Measurements from ENCODE around the gene LRIG2. TPM values are rescaled to one million over a fixed set of nuclear protein-coding genes. Genes with fewer than 3 reads are reported as not detected.

Gene LRIG2
- polyA plus RNA-seq, 3 donors = 0.93 to 12.7 (median 0.96) TPM

DNA sequence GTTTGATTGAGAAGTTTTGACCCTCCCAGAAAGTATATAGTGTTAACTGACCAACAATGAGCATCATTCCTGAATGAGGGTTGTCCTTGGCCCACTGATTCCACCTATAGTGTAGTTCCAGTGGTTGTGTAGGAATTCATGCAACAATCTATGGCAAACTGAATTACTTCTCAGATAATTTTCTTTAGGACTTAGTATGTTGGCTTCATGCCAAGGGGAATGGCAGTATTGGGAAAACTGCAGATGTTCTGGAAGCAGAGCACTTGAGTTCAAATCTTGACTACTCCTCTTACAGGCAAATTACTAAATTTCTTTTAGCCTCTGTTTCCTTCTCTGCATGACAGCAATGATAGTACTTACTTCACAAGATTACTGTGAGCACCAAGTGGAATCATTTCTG, 65.8 kb downstream of the LRIG2 start:
- DNase-seq = no peak
- Histone ChIP-seq H3K9me3 (replicated peaks in 1 of 2; ENCODE audit: control insufficient read depth in 1 of 2, insufficient read depth in 1 of 2, low read length in 2 of 2) (no peaks in the 10 kb centered on the region), H3K4me2 (replicated peaks; ENCODE audit: extremely low read depth, low read length, poor library complexity, severe bottlenecking) (no peak overlapping the region), H2AFZ (ENCODE audit: insufficient read depth, low read depth, low read length, poor library complexity, severe bottlenecking) (no peak overlapping the region), H3K79me2 (ENCODE audit: insufficient read depth, low read length) (no peaks in the 10 kb centered on the region), H3K4me3 (replicated peaks in 1 of 3; ENCODE audit: low read depth in 2 of 3, low read length in 3 of 3) (no peak overlapping the region), H3K27ac (ENCODE audit: low read depth in 1 of 2, low read length in 2 of 2) (no peak overlapping the region), H3K9ac (ENCODE audit: insufficient read depth, low read length, poor library complexity, severe bottlenecking) (no peak overlapping the region), H3K4me1 (ENCODE audit: control insufficient read depth in 1 of 2, insufficient read depth in 2 of 2, low read length in 2 of 2) (peaks cover 26 to 38% of the 10 kb centered on the region in 2 donors), H4K20me1 (ENCODE audit: insufficient read depth, low read length) (no peaks in the 10 kb centered on the region), H3K36me3 (replicated peaks in 1 of 2; ENCODE audit: control insufficient read depth in 1 of 2, insufficient read depth in 2 of 2, low read length in 2 of 2) (no peaks in the 10 kb centered on the region), H3K27me3 (ENCODE audit: control insufficient read depth in 2 of 2, insufficient read depth in 2 of 2, low read length in 2 of 2) (no peaks in the 10 kb centered on the region)
- peaks cover 0 to 3% (median 2%) of the 10 kb centered on the region in 3 donors for H3K27me3 Mint-ChIP-seq (ENCODE audit: low read depth in 3 of 3)
- H3K4me1 Mint-ChIP-seq = peaks cover 46% of the 10 kb centered on the region
- intact Hi-C loops (cut with micrococcal nuclease) = no loop called here
- peaks cover 0 to 7% (median 2%) of the 10 kb centered on the region in 7 donors for H3K9me3 Mint-ChIP-seq
- H3K27ac Mint-ChIP-seq = no peak overlapping the region
- TF ChIP-seq, protein P1, sequence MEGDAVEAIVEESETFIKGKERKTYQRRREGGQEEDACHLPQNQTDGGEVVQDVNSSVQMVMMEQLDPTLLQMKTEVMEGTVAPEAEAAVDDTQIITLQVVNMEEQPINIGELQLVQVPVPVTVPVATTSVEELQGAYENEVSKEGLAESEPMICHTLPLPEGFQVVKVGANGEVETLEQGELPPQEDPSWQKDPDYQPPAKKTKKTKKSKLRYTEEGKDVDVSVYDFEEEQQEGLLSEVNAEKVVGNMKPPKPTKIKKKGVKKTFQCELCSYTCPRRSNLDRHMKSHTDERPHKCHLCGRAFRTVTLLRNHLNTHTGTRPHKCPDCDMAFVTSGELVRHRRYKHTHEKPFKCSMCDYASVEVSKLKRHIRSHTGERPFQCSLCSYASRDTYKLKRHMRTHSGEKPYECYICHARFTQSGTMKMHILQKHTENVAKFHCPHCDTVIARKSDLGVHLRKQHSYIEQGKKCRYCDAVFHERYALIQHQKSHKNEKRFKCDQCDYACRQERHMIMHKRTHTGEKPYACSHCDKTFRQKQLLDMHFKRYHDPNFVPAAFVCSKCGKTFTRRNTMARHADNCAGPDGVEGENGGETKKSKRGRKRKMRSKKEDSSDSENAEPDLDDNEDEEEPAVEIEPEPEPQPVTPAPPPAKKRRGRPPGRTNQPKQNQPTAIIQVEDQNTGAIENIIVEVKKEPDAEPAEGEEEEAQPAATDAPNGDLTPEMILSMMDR (IDR thresholded peaks at IDR 0.05) = no peak
- no peak overlapping the region for H3K4me3 Mint-ChIP-seq
- peaks cover 4 to 6% of the 10 kb centered on the region in 2 donors for H3K36me3 Mint-ChIP-seq

DNA sequence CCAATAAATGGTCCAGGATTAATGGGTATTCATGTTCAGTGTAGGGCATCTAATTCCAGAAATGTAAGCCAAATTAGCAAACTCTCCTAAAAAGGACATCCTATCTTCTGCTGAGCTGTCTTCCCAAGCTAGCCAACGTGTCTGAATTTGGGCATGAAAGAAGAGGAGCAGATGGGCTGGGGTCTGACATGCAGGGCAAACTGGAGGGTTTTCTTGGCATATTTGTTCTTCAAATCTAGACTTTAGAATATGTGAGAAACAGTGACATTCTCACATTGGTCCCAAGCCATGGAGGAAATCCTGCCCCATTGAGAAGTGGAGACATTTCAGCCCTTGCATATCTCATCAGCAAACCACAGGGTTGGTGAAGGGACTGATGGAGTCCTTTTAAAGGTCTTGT, 67.2 kb downstream of the LRIG2 start:
- intact Hi-C loops (cut with micrococcal nuclease) = loop anchor here (5.0 to 10.0 kb wide), 2 partner anchors 535 to 542 kb away; no protein-coding TSS in a partner anchor

More for the DNA sequence above, 67.2 kb downstream of the LRIG2 start:
- Histone ChIP-seq H2AFZ (ENCODE audit: insufficient read depth, low read depth, low read length, poor library complexity, severe bottlenecking) (peak overlapping the region; percentile 91), H3K27ac (ENCODE audit: low read depth in 1 of 2, low read length in 2 of 2) (no peak overlapping the region), H3K27me3 (ENCODE audit: control insufficient read depth in 2 of 2, insufficient read depth in 2 of 2, low read length in 2 of 2) (no peaks in the 10 kb centered on the region), H3K36me3 (replicated peaks in 1 of 2; ENCODE audit: control insufficient read depth in 1 of 2, insufficient read depth in 2 of 2, low read length in 2 of 2) (no peaks in the 10 kb centered on the region), H3K9me3 (replicated peaks in 1 of 2; ENCODE audit: control insufficient read depth in 1 of 2, insufficient read depth in 1 of 2, low read length in 2 of 2) (no peaks in the 10 kb centered on the region), H3K9ac (ENCODE audit: insufficient read depth, low read length, poor library complexity, severe bottlenecking) (peak overlapping the region; percentile 51), H4K20me1 (ENCODE audit: insufficient read depth, low read length) (no peaks in the 10 kb centered on the region), H3K4me2 (replicated peaks; ENCODE audit: extremely low read depth, low read length, poor library complexity, severe bottlenecking) (peak overlapping the region; percentile 84), H3K79me2 (ENCODE audit: insufficient read depth, low read length) (no peaks in the 10 kb centered on the region), H3K4me3 (replicated peaks in 1 of 3; ENCODE audit: low read depth in 2 of 3, low read length in 3 of 3) (peak overlapping the region in 1 of 3 experiments; percentile 74), H3K4me1 (ENCODE audit: control insufficient read depth in 1 of 2, insufficient read depth in 2 of 2, low read length in 2 of 2) (peaks cover 25 to 30% of the 10 kb centered on the region in 2 donors)
- DNase-seq = no peak
- TF ChIP-seq, protein P1 (IDR thresholded peaks at IDR 0.05) = no peak
- WGBS (ENCODE audit: insufficient coverage) = 100% methylated on average over 1 of the region's 1 CpG
- Mint-ChIP-seq H3K27me3 (ENCODE audit: low read depth in 3 of 3) (peaks cover 0 to 3% (median 2%) of the 10 kb centered on the region in 3 donors), H3K27ac (no peak overlapping the region), H3K4me1 (peaks cover 32% of the 10 kb centered on the region), H3K4me3 (no peak overlapping the region), H3K36me3 (peaks cover 0 to 2% of the 10 kb centered on the region in 2 donors), H3K9me3 (no peaks in the 10 kb centered on the region)

Measured in CD14-positive monocyte (primary cell).